Stimulated activated CD4-positive, alpha-beta T cell treated with anti-CD3 and anti-CD28 coated beads, Interleukin-12 subunit alpha, Interleukin-12 subunit beta, amount 100 ng/mL, for 48 hours (primary cell): Measurements from ENCODE around the gene THBS4.
"Not testable (repeated sequence)": the region's sequence is repeated elsewhere in the genome, so short reads cannot be mapped to it uniquely, and the experiment has no call there.

ENCODE experiments used
- DNase-seq, 3 donors: peaks; one replicate each; pipeline ENCODE4 v3.0.0-alpha.2; 2020; ENCODE audit warnings: low read depth in 2 of 3, low spot score in 1 of 3

THBS4 gene

DNA sequence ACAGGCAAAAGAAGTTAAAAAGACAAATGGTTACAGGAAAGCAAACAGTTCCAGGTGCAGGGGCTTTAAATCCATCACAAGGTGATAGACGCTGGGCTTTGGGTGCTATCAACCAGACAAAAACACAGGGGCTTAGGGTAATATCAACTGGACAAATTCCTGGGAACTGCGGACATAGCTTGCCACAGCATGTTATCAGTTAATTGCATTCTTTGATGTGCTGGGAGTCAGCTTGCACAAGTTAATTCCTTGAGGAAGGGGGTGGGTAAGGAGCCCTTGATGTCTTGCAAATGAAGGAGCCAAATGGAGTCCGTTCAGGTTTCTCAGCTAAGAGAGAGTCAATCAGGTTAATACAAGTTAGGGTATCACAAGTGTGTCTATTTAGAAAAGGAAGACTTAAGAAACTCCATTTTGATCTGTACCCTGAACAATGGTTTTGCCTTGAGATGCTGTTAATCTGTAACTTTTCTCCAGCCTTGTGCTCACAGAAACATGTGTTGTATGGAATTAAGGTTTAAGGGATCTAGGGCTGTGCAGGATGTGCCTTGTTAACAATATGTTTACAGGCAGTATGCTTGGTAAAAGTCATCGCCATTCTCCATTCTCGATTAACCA lies 76.3 kb downstream of the THBS4 start:
- not testable (repeated sequence) for DNase-seq

DNA sequence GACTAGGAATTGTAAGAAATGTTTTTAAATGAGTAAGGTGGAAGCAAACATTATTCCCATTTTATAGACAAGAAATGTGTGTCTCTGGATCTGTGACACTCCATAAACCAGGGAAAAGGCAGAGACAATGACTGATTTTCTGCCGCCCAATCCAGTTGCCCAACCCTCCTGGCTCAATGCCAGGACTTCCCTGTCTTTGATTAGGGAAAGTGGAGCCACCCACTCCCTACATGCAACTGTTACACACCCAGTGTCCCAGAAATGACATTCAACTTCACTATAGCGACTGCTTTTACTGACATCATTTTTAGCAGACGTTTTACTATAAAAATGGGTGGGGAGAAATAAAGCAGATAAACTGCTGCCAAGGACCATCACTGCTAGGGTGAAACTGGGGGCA lies 79.7 kb downstream of the THBS4 start:
- DNase-seq: no peak

DNA sequence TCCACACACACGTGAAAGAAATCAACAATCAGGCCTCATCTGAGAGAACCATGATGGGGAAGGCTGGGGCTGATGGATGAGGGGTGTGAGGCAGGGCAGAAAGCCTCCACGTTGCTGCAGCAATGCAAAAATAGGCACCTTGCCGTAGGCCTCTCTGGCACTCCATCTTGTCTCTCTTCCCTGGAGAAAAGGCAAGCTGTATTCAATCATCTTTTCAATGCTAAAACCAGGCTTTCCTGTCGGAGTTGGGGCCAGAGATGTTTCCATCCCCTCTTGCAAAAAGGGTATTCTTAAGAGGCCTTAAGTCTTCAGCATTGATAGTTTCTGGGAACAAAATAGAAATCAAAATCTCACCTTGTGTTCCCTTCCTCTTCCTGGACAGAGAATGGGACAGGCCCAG lies 80.9 kb downstream of the THBS4 start:
- no peak for DNase-seq

- no peak for DNase-seq
These were observed 81.3 kb downstream of the THBS4 start for GRCh38 chr5:80116465-80116864.

GRCh38 chr5:80117446-80117845 lies 82.3 kb downstream of the THBS4 start:
- DNase-seq: no peak

DNA sequence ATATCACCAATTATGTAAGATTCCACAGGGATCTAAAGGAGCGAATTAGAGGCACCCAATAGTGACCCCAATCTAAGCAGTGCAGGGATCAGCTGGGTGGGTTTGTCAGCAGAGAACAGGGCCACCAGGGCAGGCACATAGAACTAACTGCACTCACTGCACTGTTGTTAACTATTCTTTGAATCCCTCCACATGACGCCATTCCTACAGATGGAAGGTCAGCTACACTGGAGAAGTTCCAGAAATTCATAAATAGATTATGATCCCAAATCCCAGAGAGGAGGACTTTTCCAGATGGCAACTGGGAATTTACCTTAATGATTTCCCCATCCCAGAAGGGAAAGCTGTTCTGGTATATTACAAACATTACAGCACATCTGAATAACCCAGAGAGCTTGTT lies 84.2 kb downstream of the THBS4 start:
- DNase-seq: no peak

- no peak for DNase-seq
These were observed 87.4 kb downstream of the THBS4 start for GRCh38 chr5:80122579-80122978.

DNA sequence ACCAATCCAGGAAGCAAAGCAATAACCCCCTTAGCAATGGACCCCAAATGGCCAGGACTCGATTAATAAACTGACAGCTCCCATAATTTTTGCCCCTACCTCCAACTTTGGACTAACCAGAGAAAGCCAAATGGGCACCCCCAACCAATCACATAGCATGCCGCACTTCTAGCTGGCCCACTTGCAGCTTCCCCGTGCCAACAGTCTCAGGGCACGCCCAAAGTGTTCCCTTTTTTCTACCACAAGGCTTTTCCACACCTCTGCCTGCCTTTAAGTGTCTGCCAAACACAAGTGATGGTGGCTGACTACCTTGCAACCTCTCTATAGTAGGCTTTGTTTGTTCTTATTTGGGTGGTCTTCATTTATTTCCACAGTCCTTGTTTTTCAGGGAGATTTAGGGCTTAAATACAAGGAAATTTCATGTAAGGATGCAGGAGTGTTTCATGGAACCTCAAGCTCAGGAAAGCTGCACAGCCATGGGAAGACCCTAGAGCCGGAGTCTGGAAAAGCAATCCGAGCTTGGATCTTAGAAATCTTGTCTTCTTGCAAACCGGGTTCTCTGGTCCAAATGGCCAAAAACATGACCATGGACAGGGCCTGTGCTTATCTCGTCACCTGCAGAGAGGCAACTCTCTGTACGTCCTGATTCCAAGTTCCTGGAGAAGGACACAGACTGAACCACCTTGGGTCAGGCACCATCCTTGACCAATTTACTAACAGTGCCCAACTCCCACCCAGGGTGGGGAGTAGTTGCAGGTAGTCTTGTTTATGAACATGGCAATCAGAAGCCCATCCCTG lies 89.2 kb downstream of the THBS4 start:
- no peak for DNase-seq

GRCh38 chr5:80125022-80125961 lies 90.1 kb downstream of the THBS4 start:
- no peak for DNase-seq

GRCh38 chr5:80125962-80126480 lies 90.9 kb downstream of the THBS4 start:
- no peak for DNase-seq

DNA sequence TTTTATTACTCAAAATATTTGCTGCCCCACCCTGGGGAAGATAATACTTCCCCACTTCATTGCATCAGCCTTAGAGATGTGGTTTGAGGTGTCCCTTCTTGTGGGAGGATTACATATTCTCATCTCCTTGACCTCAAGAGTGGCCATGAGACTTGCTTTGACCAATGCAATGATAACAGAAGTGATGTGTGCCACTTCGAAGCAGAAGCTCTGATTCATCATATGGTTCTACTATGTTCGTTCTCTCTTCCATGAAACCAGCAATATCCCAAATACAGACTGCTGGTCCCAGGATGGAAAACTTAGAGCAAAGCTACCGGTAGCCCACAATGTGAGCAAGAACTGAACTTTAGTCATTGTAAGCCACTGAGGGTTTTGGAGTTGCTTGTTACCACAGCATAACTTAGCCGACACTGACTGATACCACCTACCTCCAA lies 92.0 kb downstream of the THBS4 start:
- DNase-seq: no peak

GRCh38 chr5:80128141-80128540 lies 93.0 kb downstream of the THBS4 start:
- DNase-seq: no peak

GRCh38 chr5:80129146-80129545 lies 94.0 kb downstream of the THBS4 start:
- no peak for DNase-seq
